NCI-H1417 treated with DMSO at 0.1 percent for 48 hours (cell line): ENCODE data around the gene MRPL39.

Experiments
- DNase-seq: peaks from one replicate; lab custom pipeline; 2025; lab: John Stamatoyannopoulos, UW

MRPL39 gene

DNA sequence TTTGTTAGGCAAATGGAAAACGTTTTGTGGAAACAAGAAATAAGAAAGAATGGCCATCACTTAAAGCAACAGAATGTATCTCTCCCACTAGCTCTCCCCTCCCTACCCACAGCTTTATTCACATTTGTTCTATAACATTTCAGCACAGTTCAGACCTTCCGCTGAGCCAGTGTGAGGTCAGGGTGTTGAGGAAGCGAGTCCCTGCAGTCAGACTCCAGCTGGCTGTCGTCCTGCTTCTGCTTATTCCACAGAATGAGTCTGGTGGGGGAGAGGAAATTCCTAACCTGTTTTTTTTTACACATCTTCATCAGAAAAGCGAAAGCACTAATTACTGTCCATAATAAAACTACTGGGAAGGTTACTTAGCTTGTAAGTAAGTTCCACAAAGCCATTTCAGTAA is 39.0 kb downstream of the MRPL39 start:
- no peak for DNase-seq

DNA sequence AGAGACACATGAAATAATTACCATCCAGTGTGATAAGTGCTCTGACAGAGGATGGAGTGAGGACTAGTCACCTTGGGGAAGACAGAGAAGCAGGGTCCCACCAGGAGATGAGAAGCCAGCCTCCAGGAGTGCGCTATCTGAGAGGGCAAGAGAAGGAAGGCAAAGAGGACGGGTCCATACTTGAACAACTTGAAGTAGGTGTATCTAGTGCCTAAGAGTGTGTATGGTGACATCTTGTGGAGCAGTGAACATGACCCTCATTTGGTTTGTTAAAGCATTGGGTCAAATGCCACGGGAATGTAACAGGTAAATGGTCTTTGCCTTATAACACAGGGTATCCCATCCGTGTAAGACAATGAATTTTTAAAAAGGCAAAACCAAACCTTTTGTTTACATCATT is 39.8 kb downstream of the MRPL39 start:
- no peak for DNase-seq

DNA sequence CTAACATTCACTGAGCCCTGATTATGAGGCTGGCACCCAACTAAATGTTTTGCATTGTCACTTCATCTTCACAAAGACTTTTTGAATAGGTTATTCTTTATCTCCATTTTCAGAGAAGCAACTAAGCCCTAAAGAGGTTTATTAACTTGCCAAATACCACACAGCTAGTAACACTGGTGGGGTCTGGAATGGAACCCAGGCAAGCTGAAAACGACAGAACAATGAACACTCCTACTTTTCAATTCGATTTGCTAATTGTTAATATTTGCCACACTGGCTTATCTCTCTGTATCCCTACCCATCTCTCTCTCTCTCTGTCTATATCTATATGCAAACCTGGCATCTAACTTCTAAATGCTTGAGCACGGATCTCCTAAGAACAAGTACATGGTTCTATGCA is 40.6 kb downstream of the MRPL39 start:
- DNase-seq, result no peak

DNA sequence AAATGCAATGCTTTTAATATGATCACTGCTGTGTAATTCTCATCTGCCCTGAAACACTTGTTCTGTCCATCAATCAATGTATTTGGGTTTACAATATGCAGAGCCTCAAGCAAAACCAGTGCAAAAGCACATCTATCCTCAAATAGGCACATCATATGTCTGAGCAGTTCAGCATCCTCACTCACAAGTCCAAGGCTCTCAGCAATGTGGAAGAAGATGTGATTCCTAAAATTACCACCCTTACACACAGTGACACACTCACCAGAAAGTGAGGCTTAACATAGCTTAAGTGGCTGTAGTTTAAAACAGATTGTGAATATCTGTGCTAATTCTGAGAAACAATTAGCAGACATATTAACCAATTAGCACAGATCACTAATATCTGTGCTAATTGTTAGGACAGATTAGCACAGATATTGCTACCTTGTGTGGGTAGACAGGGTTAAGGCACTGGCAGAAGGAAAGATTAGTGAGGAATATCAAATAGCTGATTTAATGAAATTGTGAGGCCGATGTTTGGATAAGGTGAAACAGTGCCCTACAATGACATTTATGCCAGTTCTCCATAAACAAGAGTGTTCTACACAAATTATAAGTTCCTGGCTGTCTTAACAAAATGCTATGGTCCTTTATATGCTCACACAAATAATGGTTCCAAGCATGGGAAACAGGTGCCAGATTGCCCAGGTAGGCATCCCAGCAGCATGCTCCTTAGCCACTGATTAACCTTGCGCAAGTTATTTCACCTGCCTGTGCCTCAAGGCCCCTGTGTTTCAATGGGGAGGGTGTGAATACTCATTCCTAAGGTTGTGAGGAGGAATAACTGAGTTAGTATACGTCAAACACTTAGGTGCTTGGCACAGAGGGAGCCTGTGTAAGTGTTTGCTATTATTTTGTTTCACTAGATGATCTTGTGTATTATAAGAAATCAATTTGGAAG is 41.7 kb downstream of the MRPL39 start:
- no peak for DNase-seq

DNA sequence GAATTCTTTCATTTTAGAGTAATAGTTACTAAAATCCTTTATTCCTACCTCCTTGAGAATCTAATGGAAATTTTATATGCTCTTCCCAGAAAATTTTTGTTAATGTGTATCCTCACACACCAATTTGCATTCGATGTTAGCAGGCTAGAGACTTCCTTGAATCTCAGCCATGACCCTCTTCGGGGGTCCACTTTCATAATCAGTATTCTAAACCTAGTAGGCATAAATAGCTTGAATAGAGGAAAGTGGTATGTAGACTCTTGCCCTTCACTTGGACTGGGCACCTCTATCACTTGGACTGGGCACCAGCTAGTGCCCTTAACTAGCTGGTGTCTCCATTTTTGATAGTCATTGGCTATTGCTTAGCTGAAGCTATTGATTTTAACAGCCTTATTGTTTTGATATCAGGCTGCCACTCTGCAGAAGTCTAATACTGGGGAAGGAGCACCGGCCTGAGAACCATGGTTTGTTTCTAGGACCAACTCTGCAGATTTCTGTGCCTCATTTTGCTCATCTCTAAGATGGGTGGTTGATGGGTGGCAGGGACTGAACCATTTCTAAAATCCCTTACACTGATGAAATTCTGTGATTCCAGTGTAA is 42.8 kb downstream of the MRPL39 start:
- DNase-seq, result no peak

DNA sequence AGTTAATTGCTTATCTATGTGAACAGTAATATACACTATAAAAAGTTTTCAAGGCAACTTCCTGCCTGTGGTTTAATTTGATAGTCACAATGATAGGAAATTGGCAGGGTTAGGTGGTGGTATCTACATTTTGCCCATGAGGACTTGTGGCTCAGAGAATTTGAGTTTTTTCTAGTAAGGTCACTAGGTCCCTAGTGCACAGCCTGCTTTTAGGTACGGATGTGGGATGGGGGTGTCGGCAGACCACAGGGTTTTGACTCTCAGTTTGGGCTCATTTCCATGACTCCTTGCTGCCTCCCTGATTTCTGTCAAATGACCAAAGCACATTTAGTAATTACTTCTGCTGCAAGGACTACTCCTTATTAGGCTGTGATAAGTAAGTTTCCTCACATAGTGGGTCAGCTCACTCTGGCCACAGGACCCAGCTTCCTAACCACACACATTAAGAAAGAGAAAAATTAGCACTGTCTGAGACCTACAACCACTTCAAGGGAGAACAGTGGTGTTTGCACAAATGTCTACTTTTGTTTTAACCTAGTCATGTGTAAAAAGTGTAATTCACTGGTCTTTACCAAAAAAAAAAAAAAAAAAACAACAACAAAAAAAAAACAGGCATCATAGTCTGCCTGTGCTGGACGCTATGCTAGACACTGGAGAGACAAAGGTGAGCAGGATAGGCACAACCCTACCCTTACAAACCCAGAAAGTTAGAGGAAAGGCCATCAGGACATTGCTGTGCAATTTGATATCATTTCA is 43.7 kb downstream of the MRPL39 start:
- DNase-seq, result no peak

DNA sequence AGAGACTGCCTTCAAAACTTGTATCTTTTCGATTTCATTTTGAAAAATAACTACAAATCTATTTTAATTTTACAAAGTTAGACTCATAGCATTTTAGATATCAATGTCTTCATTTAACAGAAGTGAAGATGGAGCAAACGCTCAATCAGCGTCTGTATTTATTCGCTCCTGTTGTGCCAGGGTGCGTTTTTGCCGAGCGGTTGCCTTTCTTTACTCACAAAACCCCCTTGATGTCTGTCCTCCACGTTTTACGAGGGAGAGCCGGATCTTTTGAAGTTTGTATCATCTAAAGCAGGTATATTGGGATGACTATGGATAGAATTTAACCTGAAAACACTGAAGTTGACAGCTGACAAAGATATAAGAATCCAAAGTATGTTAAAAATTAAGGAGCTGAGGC is 44.6 kb downstream of the MRPL39 start:
- DNase-seq, result no peak

DNA sequence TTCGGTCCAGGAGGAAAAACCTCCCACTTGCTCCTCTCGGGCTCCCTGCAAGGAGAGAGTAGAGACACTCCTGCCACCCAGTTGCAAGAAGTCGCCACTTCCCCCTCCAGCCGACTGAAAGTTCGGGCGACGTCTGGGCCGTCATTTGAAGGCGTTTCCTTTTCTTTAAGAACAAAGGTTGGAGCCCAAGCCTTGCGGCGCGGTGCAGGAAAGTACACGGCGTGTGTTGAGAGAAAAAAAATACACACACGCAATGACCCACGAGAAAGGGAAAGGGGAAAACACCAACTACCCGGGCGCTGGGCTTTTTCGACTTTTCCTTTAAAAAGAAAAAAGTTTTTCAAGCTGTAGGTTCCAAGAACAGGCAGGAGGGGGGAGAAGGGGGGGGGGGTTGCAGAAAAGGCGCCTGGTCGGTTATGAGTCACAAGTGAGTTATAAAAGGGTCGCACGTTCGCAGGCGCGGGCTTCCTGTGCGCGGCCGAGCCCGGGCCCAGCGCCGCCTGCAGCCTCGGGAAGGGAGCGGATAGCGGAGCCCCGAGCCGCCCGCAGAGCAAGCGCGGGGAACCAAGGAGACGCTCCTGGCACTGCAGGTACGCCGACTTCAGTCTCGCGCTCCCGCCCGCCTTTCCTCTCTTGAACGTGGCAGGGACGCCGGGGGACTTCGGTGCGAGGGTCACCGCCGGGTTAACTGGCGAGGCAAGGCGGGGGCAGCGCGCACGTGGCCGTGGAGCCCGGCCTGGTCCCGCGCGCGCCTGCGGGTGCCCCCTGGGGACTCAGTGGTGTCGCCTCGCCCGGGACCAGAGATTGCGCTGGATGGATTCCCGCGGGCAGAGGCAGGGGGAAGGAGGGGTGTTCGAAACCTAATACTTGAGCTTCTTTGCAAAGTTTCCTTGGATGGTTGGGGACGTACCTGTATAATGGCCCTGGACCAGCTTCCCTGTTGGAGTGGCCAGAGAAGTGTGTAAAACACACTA is 45.3 kb downstream of the MRPL39 start:
- no peak for DNase-seq

DNA sequence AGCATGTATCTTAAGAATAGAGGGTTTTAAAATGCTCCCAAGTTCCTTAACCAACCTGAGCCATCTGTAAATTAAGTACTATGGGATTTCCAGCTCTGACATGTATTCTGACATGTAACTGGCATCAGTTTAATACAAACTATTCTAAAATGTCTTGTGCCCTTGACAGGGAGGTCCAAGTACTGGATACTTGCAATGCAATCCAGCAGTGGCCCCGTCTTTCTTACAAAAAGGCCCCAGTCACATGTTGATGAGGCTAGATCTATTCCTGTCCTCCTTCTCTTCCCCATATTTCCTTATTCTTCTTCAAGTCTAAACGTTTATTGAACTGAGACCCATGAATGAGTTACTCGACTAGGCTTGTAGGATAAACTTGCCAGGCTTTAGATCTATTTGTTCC is 46.4 kb downstream of the MRPL39 start:
- DNase-seq, result no peak

DNA sequence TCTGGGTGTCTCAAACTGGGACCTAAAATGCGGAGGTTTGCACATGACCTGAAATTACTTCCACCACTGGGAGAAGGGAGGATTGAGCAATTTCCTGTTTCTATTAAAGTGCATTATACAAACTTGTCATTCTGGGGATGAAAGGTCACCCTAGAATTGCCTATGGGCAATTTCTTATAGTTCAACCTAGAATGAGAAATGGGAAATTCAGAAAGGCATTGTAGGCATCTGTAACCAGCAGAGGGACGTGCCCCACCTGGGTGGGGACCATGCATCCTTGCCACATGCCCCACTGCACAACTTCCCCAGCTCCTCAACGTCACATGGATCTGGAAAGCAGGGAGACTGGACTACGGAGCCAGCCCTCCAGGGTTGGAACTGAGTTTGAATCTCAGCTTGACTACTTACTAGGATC is 47.0 kb downstream of the MRPL39 start:
- DNase-seq, result no peak

DNA sequence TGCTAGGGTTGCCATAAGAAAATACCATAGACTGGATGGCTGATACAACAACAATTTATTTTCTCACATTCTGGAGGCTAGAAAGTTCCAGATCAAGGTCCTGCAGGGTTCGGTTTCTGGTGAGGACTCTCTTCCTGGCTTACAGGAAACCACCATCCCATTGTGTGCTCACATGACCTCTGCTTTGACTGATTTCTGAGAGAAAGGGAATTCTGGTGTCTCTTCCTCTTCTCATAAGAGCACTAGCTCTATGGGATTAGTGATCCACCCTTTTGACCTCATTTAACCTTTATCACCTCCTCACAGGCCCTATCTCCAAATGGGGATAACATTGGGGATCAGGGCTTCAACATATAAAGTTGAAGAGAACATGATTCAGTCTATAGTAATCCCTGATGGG is 47.5 kb downstream of the MRPL39 start:
- no peak for DNase-seq

DNA sequence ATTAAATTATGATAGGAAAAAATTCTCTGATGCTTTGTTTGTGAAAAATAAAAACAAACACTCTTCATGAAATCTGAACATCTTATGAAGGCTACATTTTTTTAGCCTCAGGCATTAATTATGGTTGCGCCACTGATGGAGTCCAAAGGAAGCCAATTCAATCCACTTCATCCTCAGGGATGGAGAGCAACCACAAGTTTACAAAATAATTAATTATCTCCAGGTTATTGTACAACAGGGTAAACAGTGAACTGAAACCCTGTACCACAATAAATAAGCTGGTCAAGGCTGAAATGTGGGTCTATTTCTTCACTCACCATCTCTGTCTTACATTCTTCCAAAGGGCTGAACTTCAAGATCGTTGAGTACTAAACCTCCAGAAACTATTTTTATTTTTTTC is 49.2 kb downstream of the MRPL39 start:
- no peak for DNase-seq

DNA sequence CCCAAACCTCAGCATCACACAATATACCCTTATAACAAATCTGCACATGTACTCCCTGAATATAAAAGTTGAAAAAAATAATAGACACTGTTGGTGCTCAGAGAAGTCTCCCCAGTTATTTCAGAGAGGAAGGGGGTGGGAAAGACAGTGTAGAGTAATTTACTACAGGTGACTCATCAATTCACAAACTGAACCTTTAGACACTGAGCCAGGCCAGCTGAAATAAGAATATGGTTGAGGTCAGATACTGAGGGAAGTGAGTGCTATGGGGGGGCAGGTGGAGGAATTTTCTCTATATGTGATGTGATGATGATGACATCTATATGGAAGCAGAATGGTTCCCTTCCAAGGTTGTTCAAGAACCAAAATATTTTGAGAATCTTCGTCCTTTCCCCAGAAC is 50.1 kb downstream of the MRPL39 start:
- no peak for DNase-seq

DNA sequence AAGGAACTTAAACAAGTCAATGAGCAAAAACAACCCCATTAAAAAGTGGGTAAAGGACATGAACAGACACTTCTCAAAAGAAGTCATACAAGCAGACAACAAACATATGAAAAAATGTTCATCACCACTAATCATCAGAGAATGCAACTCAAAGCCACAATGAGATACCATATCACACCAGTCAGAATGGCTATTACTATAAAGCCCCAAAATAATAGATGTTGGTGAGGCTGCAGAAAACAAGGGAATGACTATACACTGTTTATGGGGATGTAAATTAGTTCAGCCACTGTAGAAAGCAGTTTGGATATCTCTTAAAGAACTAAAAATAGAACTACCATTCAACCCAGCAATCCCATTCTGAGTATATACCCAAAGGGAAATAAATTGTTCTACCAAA is 51.2 kb downstream of the MRPL39 start:
- no peak for DNase-seq

DNA sequence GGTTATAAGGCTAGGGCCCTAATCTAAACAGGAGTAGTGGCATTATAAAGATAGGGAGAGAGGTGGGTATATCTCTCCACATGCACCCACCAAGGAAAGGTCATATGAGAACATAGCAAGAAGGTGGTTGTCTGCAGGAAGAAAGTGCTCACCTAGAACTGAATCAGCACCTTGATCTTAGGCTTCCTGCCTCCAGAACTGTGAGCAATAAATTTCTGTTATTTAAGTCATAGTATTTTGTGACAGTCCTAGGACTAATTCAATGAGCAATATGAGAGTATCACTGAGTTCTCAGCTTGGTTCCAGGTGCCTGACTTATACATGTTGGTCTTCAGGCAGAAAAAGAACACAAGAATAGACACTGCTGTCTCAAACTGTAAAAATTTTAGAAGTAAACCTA is 51.8 kb downstream of the MRPL39 start:
- DNase-seq, result no peak

DNA sequence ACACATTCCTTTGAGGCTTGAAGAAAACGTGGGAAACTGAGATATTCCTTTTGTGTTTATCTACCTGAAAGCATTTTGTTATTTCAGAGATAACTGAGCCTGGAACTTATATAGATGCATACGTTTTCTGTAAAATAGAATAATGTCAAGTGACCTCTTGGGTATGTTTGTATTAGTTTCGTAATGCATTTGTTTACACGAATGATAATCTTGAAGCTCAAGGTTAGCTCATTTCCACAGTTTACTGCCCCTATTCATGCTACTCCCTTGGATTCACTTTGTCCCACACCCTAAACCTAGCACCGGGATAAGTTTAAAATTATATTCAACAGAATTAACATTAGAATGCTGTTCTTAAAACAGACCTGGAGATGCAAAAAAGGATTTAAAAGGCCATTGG is 54.4 kb downstream of the MRPL39 start:
- no peak for DNase-seq

DNA sequence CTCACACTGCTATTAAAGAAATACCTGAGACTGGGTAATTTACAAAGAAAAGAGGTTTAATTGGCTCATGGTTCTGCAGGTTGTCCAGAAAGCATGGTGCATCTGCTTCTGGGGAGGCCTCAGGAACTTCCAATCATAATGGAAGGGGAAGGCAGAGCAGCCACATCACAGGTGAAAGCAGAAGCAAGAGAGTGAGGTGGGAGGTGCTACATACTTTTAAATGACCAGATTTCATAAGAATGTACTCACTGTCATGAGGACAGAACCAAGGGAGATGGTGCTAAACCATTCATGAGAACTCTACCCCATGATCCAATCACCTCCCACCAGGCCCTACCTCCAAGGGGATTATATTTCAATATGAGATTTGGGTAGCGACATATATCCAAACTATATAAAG is 55.7 kb downstream of the MRPL39 start:
- no peak for DNase-seq

DNA sequence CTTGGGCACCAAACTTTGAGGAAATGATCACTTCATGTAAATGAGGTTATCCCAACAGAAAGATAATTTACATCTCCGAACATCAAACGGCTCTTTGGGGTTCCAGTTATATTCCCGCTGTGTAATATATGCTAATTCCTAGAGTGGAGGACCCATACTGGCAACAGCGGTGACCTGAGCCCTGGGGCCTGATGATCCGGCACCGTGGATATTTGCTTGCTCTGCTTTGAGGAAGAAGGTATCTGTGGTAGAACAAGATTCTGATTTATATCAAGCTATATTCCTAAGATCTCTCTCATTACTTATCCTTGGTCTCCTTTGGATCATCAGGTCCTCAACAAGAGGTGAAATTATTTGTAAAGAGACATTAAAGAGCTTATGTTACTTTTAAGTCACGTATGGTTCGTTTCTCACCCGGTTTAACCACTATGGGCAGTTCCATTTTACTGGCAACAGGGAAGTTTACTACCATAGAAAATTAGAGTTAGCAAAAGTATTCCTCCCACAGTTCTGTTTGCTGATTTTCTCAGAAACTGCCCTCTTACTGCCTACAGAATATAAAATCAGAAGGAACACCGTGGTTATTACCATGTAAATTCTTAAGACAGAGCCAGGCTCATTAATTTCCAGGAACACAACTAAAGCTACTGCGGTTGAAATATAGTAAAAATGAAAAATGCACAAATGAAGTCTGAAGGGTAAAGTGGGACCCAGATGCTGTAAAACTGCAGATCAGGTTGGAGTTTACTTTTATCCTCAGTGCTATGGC is 56.7 kb downstream of the MRPL39 start:
- no peak for DNase-seq

DNA sequence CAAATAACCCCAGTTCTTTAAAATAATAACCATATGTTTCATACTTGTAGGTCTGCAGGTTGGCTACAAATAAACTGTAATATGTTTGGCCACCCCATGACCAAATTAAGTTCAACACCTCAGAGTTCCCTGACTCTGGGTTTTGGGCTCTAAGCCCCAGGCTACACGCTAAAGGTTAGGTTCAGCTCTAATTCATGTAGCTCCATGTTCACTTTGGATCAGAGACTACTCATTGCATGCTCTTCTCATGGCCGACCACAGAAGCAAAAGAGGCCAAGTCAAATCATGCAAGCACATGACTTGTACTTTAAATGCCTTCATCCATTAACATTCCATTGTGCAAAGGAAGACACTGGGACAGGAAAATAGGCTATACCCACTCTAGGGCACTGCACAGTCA is 66.2 kb downstream of the MRPL39 start:
- no peak for DNase-seq

DNA sequence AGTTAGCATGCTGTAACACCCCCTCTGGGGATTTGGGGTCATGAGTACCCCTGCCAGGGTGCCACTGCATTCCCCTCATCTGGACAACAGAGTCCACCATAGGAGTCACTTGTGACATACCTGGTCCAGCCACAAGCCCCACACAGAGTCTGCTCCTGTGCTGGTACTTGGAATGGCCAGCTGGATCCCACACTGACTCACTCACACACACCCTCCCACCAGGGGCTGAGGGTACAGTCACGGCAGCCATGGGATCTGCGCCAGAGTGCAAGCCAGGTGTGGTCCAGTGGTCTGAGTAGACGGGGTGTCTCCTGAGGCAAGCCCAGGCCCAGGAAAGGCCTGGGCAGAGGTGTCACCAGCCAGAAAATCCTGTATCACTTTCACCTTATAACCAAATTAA is 67.7 kb downstream of the MRPL39 start:
- no peak for DNase-seq

DNA sequence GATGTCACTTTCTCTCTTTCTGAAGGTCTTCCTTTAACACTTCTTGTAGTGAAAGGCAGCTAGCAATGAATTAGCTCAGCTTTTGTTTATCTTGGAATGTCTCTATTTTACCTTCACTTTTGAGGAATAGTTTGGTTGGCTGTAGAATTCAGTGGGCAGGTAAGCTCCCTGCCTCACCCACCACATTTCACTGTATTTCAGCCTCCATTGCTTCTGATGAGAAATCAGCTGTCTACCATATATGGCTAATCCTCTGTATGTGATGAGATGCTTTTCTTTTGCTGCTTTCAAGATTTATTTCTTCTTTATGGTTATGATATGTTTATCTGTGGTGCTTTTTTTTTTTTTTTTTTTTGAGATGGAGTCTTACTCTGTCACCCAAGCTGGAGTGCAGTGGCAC is 70.1 kb downstream of the MRPL39 start:
- no peak for DNase-seq
